Sigmoid colon (tissue), 7 donors: Measurements from ENCODE around the gene CDK6. TPM values are rescaled to one million over a fixed set of nuclear protein-coding genes. Genes with fewer than 3 reads are reported as not detected.

Experiments
- DNase-seq: peaks from one replicate; pipeline ENCODE4 v3.0.0-alpha.2; 2019
- H3K27ac ChIP-seq, 4 donors: fragments of 200-600 bp; sonication (generic); one replicate each; pipeline ENCODE4 v1.5.1; 2016 to 2019; ENCODE audit warnings: mild to moderate bottlenecking in 1 of 4
- H3K27me3 ChIP-seq, 3 donors: fragments of 200-600 bp; sonication (generic); one replicate each; pipeline ENCODE4 v1.5.1; 2019; ENCODE audit warnings: mild to moderate bottlenecking in 1 of 3
- H3K36me3 ChIP-seq, 4 donors: fragments of 200-600 bp; sonication (generic); one replicate each; pipeline ENCODE4 v1.5.1; 2016 to 2019
- H3K4me1 ChIP-seq, 4 donors: fragments of 200-600 bp; sonication (generic); one replicate each; pipeline ENCODE4 v1.5.1; 2017 to 2019
- H3K4me3 ChIP-seq, 4 donors: fragments of 200-600 bp; sonication (generic); one replicate each; pipeline ENCODE4 v1.5.1; 2017 to 2019; ENCODE audit warnings: mild to moderate bottlenecking in 2 of 4, moderate library complexity in 1 of 4
- H3K9me3 ChIP-seq, 4 donors: fragments of 200-600 bp in 3 of 4; sonication (generic) in 3 of 4; one replicate each; pipeline versions ENCODE4 v1.5.1 to v1.6.1; 2013 to 2019
- EP300 ChIP-seq, 4 donors: sonication (generic); formaldehyde crosslinking; IDR thresholded peaks; one replicate each; pipeline ENCODE4 v1.6.1; 2017; ENCODE audit warnings: antibody characterized with exemption in 4 of 4
- POLR2A ChIP-seq, 2 donors: fragments of 450-650 bp; IDR thresholded peaks; one replicate each; pipeline ENCODE4 v1.6.1; 2016; ENCODE audit warnings: antibody characterized with exemption in 2 of 2, mild to moderate bottlenecking in 2 of 2, moderate library complexity in 2 of 2
- POLR2AphosphoS5 ChIP-seq, 4 donors: sonication (generic); formaldehyde crosslinking; IDR thresholded peaks; one replicate each; pipeline ENCODE4 v1.6.1; 2017; ENCODE audit warnings: antibody characterized with exemption in 4 of 4
- WGBS, 2 donors: extraction: QIAGEN DNeasy Blood & Tissue Kit; methylation state at CpG; one replicate each; pipeline ENCODE4 v1.1.7; 2013; 5-methylcytosine and 5-hydroxymethylcytosine counted together
- intact Hi-C: fragments of 100-400 bp; cut with DNase I; formaldehyde crosslinking; loops from one replicate; pipeline ENCODE4 v1.15.1; 2023
- polyA plus RNA-seq, 3 donors: library from polyadenylated mRNA; stranded (reverse); fragments of 200-250 nt; gene quantifications; one replicate each; pipeline ENCODE4 v1.2.3, GENCODE V29; 2013
- total RNA-seq, 4 donors: library from RNA; depleted of rRNA; stranded (reverse); fragments of >200 nt; gene quantifications; one replicate each; pipeline ENCODE4 v1.1.0, GENCODE V29; 2016
- TF ChIP-seq, protein P1 (sequence below), 4 experiments: fragments of 450-650 bp in 3 of 4; fragments of 200-600 bp in 1 of 4; IDR thresholded peaks; one replicate each; pipeline ENCODE4 v1.5.1; 2016 to 2019; ENCODE audit warnings: antibody characterized with exemption in 4 of 4, mild to moderate bottlenecking in 3 of 4, moderate library complexity in 2 of 4
- donor health status: healthy with polysubstance abuse.
- donor health status: Bipolar disorder and iron deficiency.
- donor health status: healthy.

Gene CDK6
- total and polyA plus RNA-seq, 7 donors, result 2.4 to 25.8 (median 13.3) TPM

GRCh38 chr7:92843034-92843760, 6.8 kb upstream of the CDK6 start:
- Histone ChIP-seq H3K27ac (no peak overlapping the region), H3K36me3 (no peaks in the 10 kb centered on the region), H3K4me1 (no peaks in the 10 kb centered on the region), H3K4me3 (no peak overlapping the region), H3K27me3 (no peaks in the 10 kb centered on the region), H3K9me3 (no peaks in the 10 kb centered on the region)
- no peak for DNase-seq
- TF ChIP-seq, protein P1, sequence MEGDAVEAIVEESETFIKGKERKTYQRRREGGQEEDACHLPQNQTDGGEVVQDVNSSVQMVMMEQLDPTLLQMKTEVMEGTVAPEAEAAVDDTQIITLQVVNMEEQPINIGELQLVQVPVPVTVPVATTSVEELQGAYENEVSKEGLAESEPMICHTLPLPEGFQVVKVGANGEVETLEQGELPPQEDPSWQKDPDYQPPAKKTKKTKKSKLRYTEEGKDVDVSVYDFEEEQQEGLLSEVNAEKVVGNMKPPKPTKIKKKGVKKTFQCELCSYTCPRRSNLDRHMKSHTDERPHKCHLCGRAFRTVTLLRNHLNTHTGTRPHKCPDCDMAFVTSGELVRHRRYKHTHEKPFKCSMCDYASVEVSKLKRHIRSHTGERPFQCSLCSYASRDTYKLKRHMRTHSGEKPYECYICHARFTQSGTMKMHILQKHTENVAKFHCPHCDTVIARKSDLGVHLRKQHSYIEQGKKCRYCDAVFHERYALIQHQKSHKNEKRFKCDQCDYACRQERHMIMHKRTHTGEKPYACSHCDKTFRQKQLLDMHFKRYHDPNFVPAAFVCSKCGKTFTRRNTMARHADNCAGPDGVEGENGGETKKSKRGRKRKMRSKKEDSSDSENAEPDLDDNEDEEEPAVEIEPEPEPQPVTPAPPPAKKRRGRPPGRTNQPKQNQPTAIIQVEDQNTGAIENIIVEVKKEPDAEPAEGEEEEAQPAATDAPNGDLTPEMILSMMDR (IDR thresholded peaks at IDR 0.05), result no peak
- TF ChIP-seq EP300 (IDR thresholded peaks at IDR 0.05) (no peak), POLR2A (IDR thresholded peaks at IDR 0.05) (no peak), POLR2AphosphoS5 (IDR thresholded peaks at IDR 0.05) (no peak)
- WGBS, 2 donors, result 94 to 96% methylated on average over 4 of the region's 4 CpGs
- intact Hi-C loops, result no loop called here

GRCh38 chr7:92841192-92841591, 4.8 kb upstream of the CDK6 start:
- Histone ChIP-seq H3K36me3 (no peaks in the 10 kb centered on the region), H3K27me3 (no peaks in the 10 kb centered on the region), H3K27ac (no peak overlapping the region), H3K4me3 (no peak overlapping the region), H3K9me3 (no peaks in the 10 kb centered on the region), H3K4me1 (no peaks in the 10 kb centered on the region)
- intact Hi-C loops, result no loop called here
- TF ChIP-seq POLR2A (IDR thresholded peaks at IDR 0.05) (no peak), POLR2AphosphoS5 (IDR thresholded peaks at IDR 0.05) (no peak)
- DNase-seq, result no peak
- 81 to 85% methylated on average over 3 of the region's 3 CpGs for WGBS, 2 donors

DNA sequence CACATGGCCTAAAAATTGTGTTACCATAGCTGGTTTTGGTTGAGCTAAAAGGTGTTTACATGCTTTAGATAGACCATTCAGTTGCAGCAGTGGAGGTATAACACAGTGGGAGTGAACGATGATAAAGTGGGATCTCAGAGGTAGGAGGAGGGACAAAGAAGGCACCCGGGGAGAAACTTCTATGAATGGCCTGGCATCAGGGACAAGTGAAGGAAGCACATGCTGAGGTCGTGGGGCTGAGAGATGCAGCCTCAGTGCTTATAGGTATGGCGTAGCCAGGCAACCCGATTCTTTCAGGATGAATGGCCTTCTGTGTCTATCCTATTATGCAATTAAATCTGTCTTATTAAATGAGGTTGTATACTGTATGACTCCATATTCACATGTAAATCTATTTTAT, 3.9 kb upstream of the CDK6 start:
- no peak for TF ChIP-seq POLR2AphosphoS5 (IDR thresholded peaks at IDR 0.05)
- TF ChIP-seq POLR2A (IDR thresholded peaks at IDR 0.05), result no peak
- no peak for TF ChIP-seq EP300 (IDR thresholded peaks at IDR 0.05)
- TF ChIP-seq, protein P1 (IDR thresholded peaks at IDR 0.05), result no peak
- 76 to 90% methylated on average over 5 of the region's 5 CpGs for WGBS, 2 donors
- no peak overlapping the region for H3K27ac ChIP-seq
- H3K4me3 ChIP-seq, result no peak overlapping the region
- no peaks in the 10 kb centered on the region for H3K9me3 ChIP-seq
- intact Hi-C loops, result no loop called here
- no peaks in the 10 kb centered on the region for H3K4me1 ChIP-seq
- no peaks in the 10 kb centered on the region for H3K36me3 ChIP-seq
- H3K27me3 ChIP-seq, result no peaks in the 10 kb centered on the region
- no peak for DNase-seq

DNA sequence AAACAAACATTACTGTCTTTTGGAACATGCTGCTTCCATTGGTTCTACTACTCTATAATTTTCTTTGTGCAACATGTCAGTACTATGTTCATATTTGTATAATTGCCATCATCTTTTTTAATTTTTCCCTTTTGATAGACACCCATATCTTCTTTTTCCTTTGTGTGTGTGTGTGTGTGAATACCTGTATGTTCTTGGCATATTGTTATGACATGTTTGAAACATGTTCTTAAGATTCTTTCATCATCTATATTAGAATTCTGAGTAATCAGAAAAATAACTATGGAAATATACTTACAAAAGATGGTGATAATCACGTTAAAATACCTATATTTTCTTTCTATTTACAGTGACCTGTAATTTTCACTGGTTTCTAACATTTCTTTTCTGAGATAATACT, 3.5 kb upstream of the CDK6 start:
- intact Hi-C loops, result loop anchor here (5.0 kb wide), 1 partner anchor 217 kb away; no protein-coding TSS in a partner anchor
- Histone ChIP-seq H3K4me3 (no peak overlapping the region), H3K36me3 (no peaks in the 10 kb centered on the region), H3K27me3 (no peaks in the 10 kb centered on the region), H3K27ac (no peak overlapping the region), H3K9me3 (no peaks in the 10 kb centered on the region), H3K4me1 (no peaks in the 10 kb centered on the region)
- no peak for DNase-seq
- 77 to 84% methylated on average over 1 of the region's 1 CpG for WGBS, 2 donors
- TF ChIP-seq EP300 (IDR thresholded peaks at IDR 0.05), result no peak
- TF ChIP-seq, protein P1 (IDR thresholded peaks at IDR 0.05), result no peak
- TF ChIP-seq POLR2A (IDR thresholded peaks at IDR 0.05), result no peak
- TF ChIP-seq POLR2AphosphoS5 (IDR thresholded peaks at IDR 0.05), result no peak

DNA sequence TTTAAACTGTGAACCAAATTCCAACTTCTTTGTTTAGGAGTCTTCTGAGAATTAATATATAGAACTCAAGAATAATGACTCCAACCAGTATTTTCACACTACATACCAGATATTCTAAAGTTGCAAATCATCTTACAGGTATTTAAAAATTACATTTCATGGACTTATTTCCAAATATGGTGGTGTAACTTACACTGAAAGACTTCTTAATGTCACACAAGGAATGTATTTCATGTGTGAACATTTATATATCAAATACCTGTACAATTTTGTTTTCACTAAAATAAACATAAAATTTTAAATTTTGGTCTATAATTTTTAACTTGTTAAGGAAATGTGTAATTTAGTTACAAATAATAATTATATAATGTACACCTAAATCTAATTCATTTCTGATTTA, 2.6 kb upstream of the CDK6 start:
- H3K36me3 ChIP-seq, result no peaks in the 10 kb centered on the region
- no peak for TF ChIP-seq POLR2A (IDR thresholded peaks at IDR 0.05)
- no peak overlapping the region for H3K27ac ChIP-seq
- intact Hi-C loops, result loop anchor here (5.0 kb wide), 1 partner anchor 218 kb away; no protein-coding TSS in a partner anchor
- no peak overlapping the region for H3K4me3 ChIP-seq
- no peaks in the 10 kb centered on the region for H3K4me1 ChIP-seq
- no peak for DNase-seq
- no peaks in the 10 kb centered on the region for H3K27me3 ChIP-seq
- no peaks in the 10 kb centered on the region for H3K9me3 ChIP-seq
